NCI-H748 treated with DMSO at 0.1 percent for 48 hours (cell line): ENCODE data around the gene EDA2R.

Experiments
- DNase-seq: peaks from one replicate; lab custom pipeline; 2025; lab: John Stamatoyannopoulos, UW

EDA2R gene

GRCh38 chrX:66638591-66639500, at the start of gene EDA2R:
TSS of gene EDA2R (minus strand) at chrX:66639078. CDS start at chrX:66616020, 23,058 bp downstream.
- no peak for DNase-seq

GRCh38 chrX:66684196-66684595, 45.3 kb upstream of the EDA2R start:
- DNase-seq: no peak

GRCh38 chrX:66680451-66680850, 41.6 kb upstream of the EDA2R start:
- DNase-seq: no peak

- no peak for DNase-seq
Observed at GRCh38 chrX:66677430-66677829, 38.6 kb upstream of the EDA2R start.

GRCh38 chrX:66676990-66677389, 38.1 kb upstream of the EDA2R start:
- DNase-seq: no peak

- DNase-seq: no peak
Observed at GRCh38 chrX:66676413-66676812, 37.5 kb upstream of the EDA2R start.

GRCh38 chrX:66675541-66675940, 36.7 kb upstream of the EDA2R start:
- no peak for DNase-seq

- DNase-seq: no peak
Observed at GRCh38 chrX:66674506-66674905, 35.6 kb upstream of the EDA2R start.

GRCh38 chrX:66672106-66672505, 33.2 kb upstream of the EDA2R start:
- no peak for DNase-seq

- no peak for DNase-seq
Observed at GRCh38 chrX:66654411-66654810, 15.5 kb upstream of the EDA2R start.

GRCh38 chrX:66635360-66635759, 3.5 kb downstream of the EDA2R start:
- DNase-seq: no peak

- no peak for DNase-seq
Observed at GRCh38 chrX:66634272-66634671, 4.6 kb downstream of the EDA2R start.

GRCh38 chrX:66633541-66633940, 5.3 kb downstream of the EDA2R start:
- DNase-seq: no peak

GRCh38 chrX:66632981-66633380, 5.9 kb downstream of the EDA2R start:
- no peak for DNase-seq

- no peak for DNase-seq
Observed at GRCh38 chrX:66632473-66632872, 6.4 kb downstream of the EDA2R start.

GRCh38 chrX:66625525-66625924, 13.4 kb downstream of the EDA2R start:
- DNase-seq: no peak

- no peak for DNase-seq
Observed at GRCh38 chrX:66622209-66622608, 16.7 kb downstream of the EDA2R start.

GRCh38 chrX:66616944-66617343, 21.9 kb downstream of the EDA2R start:
- no peak for DNase-seq

GRCh38 chrX:66602381-66602938, 36.4 kb downstream of the EDA2R start:
- no peak for DNase-seq

GRCh38 chrX:66601522-66601921, 37.4 kb downstream of the EDA2R start:
- DNase-seq: no peak

GRCh38 chrX:66579219-66579618, 59.7 kb downstream of the EDA2R start:
- no peak for DNase-seq

- no peak for DNase-seq
Observed at GRCh38 chrX:66553973-66554372, 84.9 kb downstream of the EDA2R start.

- DNase-seq: no peak
Observed at GRCh38 chrX:66547847-66548369, 91.0 kb downstream of the EDA2R start.
